ENCODE results near the gene FDX1. TPM values are rescaled to one million over a fixed set of nuclear protein-coding genes. Genes with fewer than 3 reads are reported as not detected.
A peak's percentile ranks its signal among the peaks of the same experiment; 100 is the strongest.
"Not testable (repeated sequence)": the region's sequence is repeated elsewhere in the genome, so short reads cannot be mapped to it uniquely, and the experiment has no call there.

FDX1 gene, protein sequence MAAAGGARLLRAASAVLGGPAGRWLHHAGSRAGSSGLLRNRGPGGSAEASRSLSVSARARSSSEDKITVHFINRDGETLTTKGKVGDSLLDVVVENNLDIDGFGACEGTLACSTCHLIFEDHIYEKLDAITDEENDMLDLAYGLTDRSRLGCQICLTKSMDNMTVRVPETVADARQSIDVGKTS
- 26.3 TPM for total RNA-seq
- long read RNA-seq, transcript FDX1-201 (4 exons, 3,206 nt): major isoform, 131 of 138 reads
- long read RNA-seq, partial matches to known transcripts: 2 of 138 reads
- long read RNA-seq, other reads (novel, unspliced or antisense): 5 of 138 reads

- peak; percentile 85 for TF ChIP-seq CTCF (IDR thresholded peaks at IDR 0.05; ENCODE audit: borderline replicate concordance)
- Histone ChIP-seq H3K4me3 (peak within 1 kb of the TSS; percentile 90), H3K36me3 (no peaks in the 10 kb centered on the region), H3K27ac (replicated peaks) (peak within 1 kb of the TSS; percentile 91), H3K4me1 (peaks cover 50% of the 10 kb centered on the region), H3K9me3 (replicated peaks) (no peaks in the 10 kb centered on the region), H3K27me3 (ENCODE audit: low read depth) (no peaks in the 10 kb centered on the region)
- peak; percentile 82 for DNase-seq
- intact Hi-C loops (cut with micrococcal nuclease): loop anchor here (5.0 kb wide), 1 partner anchor 227 kb away; no protein-coding TSS in a partner anchor
These were observed at the start of gene FDX1 for GRCh38 chr11:110429731-110430266. Gene FDX1 (plus strand): TSS chr11:110429948. CDS start chr11:110430121, 173 bp downstream.

DNA sequence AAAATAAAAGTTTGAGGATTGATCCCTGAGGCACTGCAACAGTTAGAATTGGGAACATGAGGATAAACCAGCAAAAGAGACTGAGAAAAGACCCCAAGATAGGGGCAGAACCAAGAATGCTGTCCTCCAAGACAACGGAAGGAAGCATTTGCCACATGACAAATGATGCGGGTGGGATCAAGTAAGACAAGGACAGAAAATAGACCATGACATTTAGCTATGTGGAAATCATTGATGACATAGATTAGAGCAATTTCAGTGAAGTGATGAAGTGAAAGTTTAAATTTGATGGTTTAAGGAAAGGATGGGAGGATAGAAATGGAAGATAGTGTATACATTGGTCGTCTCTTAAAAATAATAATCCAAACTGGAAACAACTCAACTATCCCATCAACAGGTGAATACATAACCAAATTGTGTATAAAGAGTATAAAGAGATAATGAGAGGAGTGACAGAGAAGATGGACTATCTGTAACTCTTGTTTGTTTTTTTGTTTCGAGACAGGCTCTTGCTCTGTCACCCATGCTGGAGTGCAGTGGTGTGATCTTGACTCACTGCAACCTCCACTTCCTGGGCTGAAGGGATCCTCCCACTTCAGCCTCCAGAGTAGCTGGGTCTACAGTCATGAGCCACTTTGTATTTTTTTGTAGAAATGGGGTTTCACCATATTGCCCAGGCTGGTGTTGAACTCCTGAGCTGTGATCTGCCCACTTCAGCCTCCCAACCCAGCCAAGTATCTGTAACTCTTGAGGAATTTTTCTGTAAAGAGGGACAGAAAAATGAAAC, 48.7 kb upstream of the FDX1 start:
- no peaks in the 10 kb centered on the region for H3K9me3 ChIP-seq (replicated peaks)
- H3K36me3 ChIP-seq: no peaks in the 10 kb centered on the region
- no peak for DNase-seq
- intact Hi-C loops (cut with micrococcal nuclease): no loop called here
- no peak overlapping the region for H3K27ac ChIP-seq (replicated peaks)
- H3K4me1 ChIP-seq: peaks cover 17% of the 10 kb centered on the region
- no peaks in the 10 kb centered on the region for H3K27me3 ChIP-seq (ENCODE audit: low read depth)
- TF ChIP-seq CTCF (IDR thresholded peaks at IDR 0.05; ENCODE audit: borderline replicate concordance): no peak
- no peak overlapping the region for H3K4me3 ChIP-seq

DNA sequence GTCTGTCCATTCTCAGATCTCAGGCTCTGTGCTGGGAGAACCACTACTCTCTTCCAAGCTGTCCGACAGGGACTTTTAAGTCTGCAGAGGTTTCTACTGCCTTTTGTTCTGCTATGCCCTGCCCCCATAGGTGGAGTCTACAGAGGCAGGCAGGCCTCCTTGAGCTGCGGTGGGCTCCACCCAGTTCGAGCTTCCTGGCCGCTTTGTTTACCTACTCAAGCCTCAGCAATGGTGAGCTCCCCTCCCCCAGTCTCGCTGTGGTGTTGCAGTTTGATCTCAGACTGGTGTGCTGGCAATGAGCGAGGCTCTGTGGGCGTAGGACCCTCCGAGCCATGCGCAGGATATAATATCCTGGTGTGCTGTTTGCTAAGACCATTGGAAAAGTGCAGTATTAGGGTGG, 41.5 kb upstream of the FDX1 start:
- H3K27ac ChIP-seq (replicated peaks); H3K4me3 ChIP-seq; H3K4me1 ChIP-seq; H3K9me3 ChIP-seq (replicated peaks); H3K36me3 ChIP-seq; DNase-seq; intact Hi-C loops (cut with micrococcal nuclease); H3K27me3 ChIP-seq (ENCODE audit: low read depth): not testable (repeated sequence)

GRCh38 chr11:110389965-110390364, 39.8 kb upstream of the FDX1 start:
- H3K4me3 ChIP-seq: no peak overlapping the region
- H3K9me3 ChIP-seq (replicated peaks): peaks cover 12% of the 10 kb centered on the region
- intact Hi-C loops (cut with micrococcal nuclease): no loop called here
- no peaks in the 10 kb centered on the region for H3K36me3 ChIP-seq
- no peak overlapping the region for H3K27ac ChIP-seq (replicated peaks)
- H3K27me3 ChIP-seq (ENCODE audit: low read depth): no peaks in the 10 kb centered on the region
- no peak for DNase-seq
- no peaks in the 10 kb centered on the region for H3K4me1 ChIP-seq
- no peak for TF ChIP-seq CTCF (IDR thresholded peaks at IDR 0.05; ENCODE audit: borderline replicate concordance)

DNA sequence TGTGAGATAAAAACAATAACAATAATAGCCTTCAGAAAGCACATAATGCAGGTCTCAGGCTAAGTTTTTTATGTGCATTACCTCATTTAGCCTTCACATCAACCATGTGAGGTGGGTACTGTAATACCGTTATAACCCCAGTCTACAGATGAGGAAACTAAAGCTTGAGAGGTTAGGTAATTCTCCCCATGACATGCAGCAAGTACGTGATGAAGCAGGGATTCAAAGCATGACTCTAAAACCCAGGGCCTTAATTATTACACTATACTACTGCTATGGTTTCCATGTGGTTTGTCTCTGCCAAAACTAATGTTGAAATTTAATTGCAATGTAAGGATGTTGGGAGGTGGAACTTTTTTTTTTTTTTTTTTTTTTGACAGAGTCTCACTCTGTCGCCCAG, 37.7 kb upstream of the FDX1 start:
- H3K27me3 ChIP-seq (ENCODE audit: low read depth): no peaks in the 10 kb centered on the region
- H3K4me1 ChIP-seq: no peaks in the 10 kb centered on the region
- no peak for TF ChIP-seq CTCF (IDR thresholded peaks at IDR 0.05; ENCODE audit: borderline replicate concordance)
- H3K4me3 ChIP-seq: no peak overlapping the region
- no peak overlapping the region for H3K27ac ChIP-seq (replicated peaks)
- DNase-seq: no peak
- peaks cover 18% of the 10 kb centered on the region for H3K9me3 ChIP-seq (replicated peaks)
- no peaks in the 10 kb centered on the region for H3K36me3 ChIP-seq
- intact Hi-C loops (cut with micrococcal nuclease): no loop called here

- H3K27ac ChIP-seq (replicated peaks); H3K4me1 ChIP-seq; H3K4me3 ChIP-seq; intact Hi-C loops (cut with micrococcal nuclease); DNase-seq; H3K36me3 ChIP-seq; H3K27me3 ChIP-seq (ENCODE audit: low read depth): not testable (repeated sequence)
- peaks cover 24% of the 10 kb centered on the region for H3K9me3 ChIP-seq (replicated peaks)
These were observed 32.0 kb upstream of the FDX1 start for GRCh38 chr11:110397668-110398286.

GRCh38 chr11:110403585-110403984, 26.2 kb upstream of the FDX1 start:
- H3K27ac ChIP-seq (replicated peaks); DNase-seq; H3K4me1 ChIP-seq; H3K27me3 ChIP-seq (ENCODE audit: low read depth); H3K36me3 ChIP-seq; intact Hi-C loops (cut with micrococcal nuclease); H3K4me3 ChIP-seq: not testable (repeated sequence)
- H3K9me3 ChIP-seq (replicated peaks): peaks cover 22% of the 10 kb centered on the region

GRCh38 chr11:110405636-110406035, 24.1 kb upstream of the FDX1 start:
- H3K4me1 ChIP-seq; intact Hi-C loops (cut with micrococcal nuclease); H3K27me3 ChIP-seq (ENCODE audit: low read depth); H3K4me3 ChIP-seq; H3K27ac ChIP-seq (replicated peaks); H3K9me3 ChIP-seq (replicated peaks); H3K36me3 ChIP-seq; DNase-seq: not testable (repeated sequence)

All from left ventricle myocardium inferior (tissue), 1 donor.